Upper lobe of left lung (tissue), 6 donors: Measurements from ENCODE around the gene KRTAP10-5. TPM values are rescaled to one million over a fixed set of nuclear protein-coding genes. Genes with fewer than 3 reads are reported as not detected.

ENCODE experiments used
- ATAC-seq, 2 donors: fragments of 200-7000 bp; cut with Tn5 transposase; one replicate each; pipeline ENCODE4 v1.9.1; 2022; ENCODE audit warnings: mild to moderate bottlenecking in 2 of 2, moderate library complexity in 2 of 2; ENCODE audit not compliant: low FRiP score in 2 of 2
- DNase-seq, 2 donors: peaks; one replicate each; pipeline ENCODE4 v3.0.0-alpha.2; 2019 to 2020
- H3K27ac ChIP-seq, 4 donors: fragments of 200-600 bp; sonication (generic); one replicate each; pipeline ENCODE4 v1.5.1; 2016 to 2019
- H3K27me3 ChIP-seq, 4 donors: fragments of 200-600 bp; sonication (generic); one replicate each; pipeline ENCODE4 v1.5.1; 2017 to 2019
- H3K36me3 ChIP-seq, 4 donors: fragments of 200-600 bp; sonication (generic); one replicate each; pipeline ENCODE4 v1.5.1; 2016 to 2019
- H3K4me1 ChIP-seq, 4 donors: fragments of 200-600 bp; sonication (generic); one replicate each; pipeline ENCODE4 v1.5.1; 2018 to 2019
- H3K4me3 ChIP-seq, 4 donors: fragments of 200-600 bp; sonication (generic); one replicate each; pipeline ENCODE4 v1.5.1; 2017 to 2019; ENCODE audit warnings: mild to moderate bottlenecking in 2 of 4, moderate library complexity in 1 of 4
- H3K9me3 ChIP-seq, 4 donors: fragments of 200-600 bp; sonication (generic); one replicate each; pipeline ENCODE4 v1.5.1; 2018 to 2019
- EP300 ChIP-seq, 4 donors: sonication (generic); formaldehyde crosslinking; IDR thresholded peaks; one replicate each; pipeline ENCODE4 v1.5.1; 2017; ENCODE audit warnings: antibody characterized with exemption in 4 of 4, control low read depth in 2 of 4
- POLR2A ChIP-seq, 4 donors: fragments of 450-650 bp; IDR thresholded peaks; one replicate each; pipeline ENCODE4 v1.5.1; 2016 to 2017; ENCODE audit warnings: antibody characterized with exemption in 4 of 4, mild to moderate bottlenecking in 2 of 4
- POLR2AphosphoS5 ChIP-seq, 2 donors: sonication (generic); formaldehyde crosslinking; IDR thresholded peaks; one replicate each; pipeline ENCODE4 v1.5.1; 2017; ENCODE audit warnings: antibody characterized with exemption in 2 of 2
- WGBS, 2 donors: methylation state at CpG; one replicate each; pipeline ENCODE4 v1.1.5; 2017 to 2018; 5-methylcytosine and 5-hydroxymethylcytosine counted together
- total RNA-seq, 6 donors: library from RNA; depleted of rRNA in 4 of 6; stranded (reverse); fragments of >200 nt in 4 of 6; gene quantifications; one replicate each; pipeline versions ENCODE4 v1.1.0 to v1.2.1, GENCODE V29; 2016 to 2021
- TF ChIP-seq, protein P1 (sequence below), 6 experiments: fragments of 450-650 bp in 4 of 6; fragments of 200-600 bp in 2 of 6; sonication (generic) in 2 of 6; IDR thresholded peaks; one replicate each; pipeline ENCODE4 v1.5.1; 2016 to 2019; ENCODE audit warnings: antibody characterized with exemption in 6 of 6
- donor health status: DM: no; HTN: no; CAD: no; lungs with moderate emphysema.
- donor health status: DM: no; HTN: yes; CAD: no; lungs with severe emphysema.

KRTAP10-5 gene
- total RNA-seq, 6 donors from 2014 or later, result not detected

DNA sequence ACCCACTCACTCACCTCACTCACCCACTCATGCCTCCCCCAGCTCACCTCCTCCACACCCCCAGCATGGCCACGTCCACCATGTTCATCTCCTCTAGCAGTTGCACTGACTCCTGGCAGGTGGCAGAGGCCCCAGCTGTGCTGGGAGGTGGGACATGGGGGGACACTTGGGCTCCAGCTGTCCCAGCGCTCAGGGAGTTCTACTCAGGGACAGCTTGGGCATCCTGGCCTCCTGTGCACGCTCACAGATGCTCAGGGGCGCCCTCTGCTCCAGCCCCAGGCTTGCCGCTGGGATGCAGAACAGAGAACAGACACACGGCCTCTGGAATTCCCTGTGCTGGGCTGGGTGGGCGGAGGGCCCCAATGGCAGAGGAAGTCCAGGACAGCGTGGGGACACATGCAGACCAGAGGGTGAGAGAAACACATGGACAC lies 36.7 kb upstream of the KRTAP10-5 start:
- no peak for ATAC-seq
- Histone ChIP-seq H3K4me1 (no peaks in the 10 kb centered on the region), H3K36me3 (no peaks in the 10 kb centered on the region), H3K27me3 (peaks cover 0 to 3% (median 0%) of the 10 kb centered on the region in 4 donors), H3K27ac (no peak overlapping the region), H3K4me3 (no peak overlapping the region), H3K9me3 (peaks cover 0 to under 1% (median 0%) of the 10 kb centered on the region in 4 donors)
- TF ChIP-seq POLR2A (IDR thresholded peaks at IDR 0.05), result no peak
- 53 to 68% methylated on average over 3 to 8 of the region's 8 CpGs for WGBS, 2 donors
- no peak for DNase-seq

DNA sequence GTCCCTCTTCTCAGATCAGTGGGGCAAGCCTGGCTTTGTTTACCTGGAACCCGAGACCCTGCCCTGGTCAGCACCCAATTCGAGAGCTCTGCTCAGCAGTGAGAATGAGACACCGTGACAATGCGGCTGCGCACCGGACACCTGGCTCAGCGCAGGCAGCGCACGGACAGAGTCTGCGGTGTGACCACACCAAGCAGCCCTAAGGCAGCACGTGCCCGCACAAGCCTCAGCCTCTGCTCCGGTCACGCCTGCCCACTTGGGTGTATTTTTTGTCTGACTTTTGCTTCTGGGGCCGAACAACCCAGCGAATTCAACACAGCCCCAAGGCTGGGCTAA lies 36.2 kb upstream of the KRTAP10-5 start:
- TF ChIP-seq POLR2A (IDR thresholded peaks at IDR 0.05) (no peak), EP300 (IDR thresholded peaks at IDR 0.05) (no peak), POLR2AphosphoS5 (IDR thresholded peaks at IDR 0.05) (no peak)
- TF ChIP-seq, protein P1, sequence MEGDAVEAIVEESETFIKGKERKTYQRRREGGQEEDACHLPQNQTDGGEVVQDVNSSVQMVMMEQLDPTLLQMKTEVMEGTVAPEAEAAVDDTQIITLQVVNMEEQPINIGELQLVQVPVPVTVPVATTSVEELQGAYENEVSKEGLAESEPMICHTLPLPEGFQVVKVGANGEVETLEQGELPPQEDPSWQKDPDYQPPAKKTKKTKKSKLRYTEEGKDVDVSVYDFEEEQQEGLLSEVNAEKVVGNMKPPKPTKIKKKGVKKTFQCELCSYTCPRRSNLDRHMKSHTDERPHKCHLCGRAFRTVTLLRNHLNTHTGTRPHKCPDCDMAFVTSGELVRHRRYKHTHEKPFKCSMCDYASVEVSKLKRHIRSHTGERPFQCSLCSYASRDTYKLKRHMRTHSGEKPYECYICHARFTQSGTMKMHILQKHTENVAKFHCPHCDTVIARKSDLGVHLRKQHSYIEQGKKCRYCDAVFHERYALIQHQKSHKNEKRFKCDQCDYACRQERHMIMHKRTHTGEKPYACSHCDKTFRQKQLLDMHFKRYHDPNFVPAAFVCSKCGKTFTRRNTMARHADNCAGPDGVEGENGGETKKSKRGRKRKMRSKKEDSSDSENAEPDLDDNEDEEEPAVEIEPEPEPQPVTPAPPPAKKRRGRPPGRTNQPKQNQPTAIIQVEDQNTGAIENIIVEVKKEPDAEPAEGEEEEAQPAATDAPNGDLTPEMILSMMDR (IDR thresholded peaks at IDR 0.05), result no peak
- no peak for ATAC-seq
- peak in 1 of 2 donors; percentile 63 for DNase-seq
- Histone ChIP-seq H3K36me3 (no peaks in the 10 kb centered on the region), H3K27me3 (peaks cover 0 to 3% (median 0%) of the 10 kb centered on the region in 4 donors), H3K9me3 (peaks cover 0 to 6% (median 2%) of the 10 kb centered on the region in 4 donors), H3K4me3 (no peak overlapping the region), H3K27ac (no peak overlapping the region), H3K4me1 (no peaks in the 10 kb centered on the region)
- WGBS, 2 donors, result 86 to 88% methylated on average over 13 to 16 of the region's 16 CpGs

DNA sequence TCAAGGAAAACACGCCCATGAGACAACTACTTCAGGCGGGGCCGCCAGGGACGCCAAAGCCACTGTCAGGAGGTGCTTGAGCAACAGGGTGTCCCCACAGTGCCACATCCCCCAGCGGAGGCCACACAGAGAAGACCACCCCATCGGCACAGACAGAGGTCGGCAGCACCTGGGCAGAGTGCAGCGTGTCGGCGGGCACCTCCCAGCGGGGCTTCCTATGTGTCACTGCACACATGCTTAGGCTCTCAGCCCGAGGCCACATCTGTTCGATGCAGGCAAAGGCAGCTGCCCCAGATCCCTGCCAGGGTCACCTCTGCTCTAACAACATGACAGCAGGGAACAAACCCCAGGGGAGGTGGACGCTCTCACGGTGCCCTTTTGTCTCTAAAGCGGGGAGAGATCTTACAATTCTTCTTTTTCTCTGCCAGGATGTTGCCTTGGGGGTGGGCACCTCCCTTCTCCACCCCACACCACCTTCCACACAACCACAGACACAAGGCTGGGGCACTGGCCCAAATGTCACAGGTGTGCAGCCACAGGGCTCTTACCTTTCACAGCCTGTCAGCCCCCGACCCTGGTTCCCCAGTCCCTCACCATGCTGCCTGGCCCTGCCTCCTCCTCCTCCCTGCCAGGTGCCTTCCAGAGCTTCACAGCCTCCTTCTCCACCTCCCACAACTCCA lies 35.6 kb upstream of the KRTAP10-5 start:
- Histone ChIP-seq H3K36me3 (no peaks in the 10 kb centered on the region), H3K27ac (no peak overlapping the region), H3K9me3 (peaks cover 0 to 11% (median 2%) of the 10 kb centered on the region in 4 donors), H3K27me3 (peaks cover 0 to 3% (median 0%) of the 10 kb centered on the region in 4 donors), H3K4me1 (no peaks in the 10 kb centered on the region), H3K4me3 (no peak overlapping the region)
- ATAC-seq (no peak), DNase-seq (peak in 1 of 2 donors; percentile 64)
- WGBS, 2 donors, result 73 to 79% methylated on average over 11 to 17 of the region's 17 CpGs
- TF ChIP-seq, protein P1 (IDR thresholded peaks at IDR 0.05), result no peak
- TF ChIP-seq EP300 (IDR thresholded peaks at IDR 0.05) (no peak), POLR2A (IDR thresholded peaks at IDR 0.05) (no peak), POLR2AphosphoS5 (IDR thresholded peaks at IDR 0.05) (no peak)

DNA sequence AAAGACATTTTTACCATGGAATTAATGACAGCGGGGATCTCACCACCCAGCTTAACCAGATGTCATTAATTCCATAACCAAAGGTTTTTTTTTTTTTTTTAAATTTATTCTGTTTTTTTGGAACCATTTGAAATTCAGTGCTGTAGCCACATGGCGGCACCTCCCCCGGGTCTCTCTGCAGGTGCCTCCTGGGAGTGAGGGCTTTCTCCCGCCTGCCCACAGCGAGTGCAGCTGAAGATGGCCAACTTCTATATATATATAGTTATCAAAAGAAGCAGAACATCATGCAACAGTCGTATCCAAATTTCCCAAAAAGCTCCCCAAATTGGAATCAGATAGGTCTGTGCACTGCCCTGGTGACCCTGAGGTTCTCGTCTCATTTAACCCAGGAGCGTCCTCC lies 35.1 kb upstream of the KRTAP10-5 start:
- WGBS, 2 donors, result 78 to 82% methylated on average over 8 of the region's 8 CpGs
- Histone ChIP-seq H3K9me3 (peaks cover 0 to 17% (median 6%) of the 10 kb centered on the region in 4 donors), H3K36me3 (no peaks in the 10 kb centered on the region), H3K4me1 (no peaks in the 10 kb centered on the region), H3K27ac (no peak overlapping the region), H3K27me3 (peaks cover 0 to 3% (median 0%) of the 10 kb centered on the region in 4 donors), H3K4me3 (no peak overlapping the region)
- no peak for DNase-seq
- TF ChIP-seq POLR2A (IDR thresholded peaks at IDR 0.05) (no peak), POLR2AphosphoS5 (IDR thresholded peaks at IDR 0.05) (no peak), EP300 (IDR thresholded peaks at IDR 0.05) (no peak)
- TF ChIP-seq, protein P1 (IDR thresholded peaks at IDR 0.05), result no peak
- ATAC-seq, result no peak

DNA sequence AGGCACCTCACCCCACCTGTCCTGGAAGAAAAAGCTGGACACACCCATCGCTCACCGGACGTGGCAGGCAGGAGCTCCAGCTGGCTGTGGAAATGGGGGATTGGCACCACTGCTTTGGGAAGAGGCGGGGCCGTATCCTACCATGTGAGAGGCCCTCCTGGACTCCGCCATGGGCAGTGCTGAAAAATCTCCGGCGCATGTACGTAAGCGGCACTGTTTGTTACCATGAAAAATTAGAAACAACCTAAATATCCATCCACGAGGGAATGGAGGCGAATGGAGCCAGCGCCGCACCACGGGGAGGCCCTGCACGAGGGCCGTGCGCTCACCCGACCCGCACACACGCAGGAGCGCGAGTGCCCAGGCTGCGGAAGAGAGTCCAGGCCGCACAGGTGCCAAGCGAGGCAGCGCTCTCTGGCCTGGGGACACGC lies 34.6 kb upstream of the KRTAP10-5 start:
- Histone ChIP-seq H3K4me1 (no peaks in the 10 kb centered on the region), H3K36me3 (no peaks in the 10 kb centered on the region), H3K9me3 (peaks cover 0 to 22% (median 10%) of the 10 kb centered on the region in 4 donors), H3K27me3 (peaks cover 0 to 3% (median 0%) of the 10 kb centered on the region in 4 donors), H3K4me3 (no peak overlapping the region), H3K27ac (no peak overlapping the region)
- WGBS, 2 donors, result 88 to 90% methylated on average over 27 to 28 of the region's 28 CpGs
- DNase-seq (peak in 1 of 2 donors; percentile 63), ATAC-seq (no peak)
- TF ChIP-seq, protein P1 (IDR thresholded peaks at IDR 0.05), result no peak
- TF ChIP-seq EP300 (IDR thresholded peaks at IDR 0.05), result no peak
- no peak for TF ChIP-seq POLR2A (IDR thresholded peaks at IDR 0.05)
- no peak for TF ChIP-seq POLR2AphosphoS5 (IDR thresholded peaks at IDR 0.05)
